ENCODE measurements around the gene GPR157.

The GPR157 gene

GRCh38 chr1:9101510-9102146 is 27.3 kb downstream of the GPR157 start:
- no peaks in the 10 kb centered on the region for H4K20me1 ChIP-seq (ENCODE audit: insufficient read depth, low read length)
- no peaks in the 10 kb centered on the region for H3K9me3 ChIP-seq (ENCODE audit: insufficient read depth, low read length, severe bottlenecking)
- no peak overlapping the region for H3K4me2 ChIP-seq (ENCODE audit: insufficient read depth, low read length)
- peak; percentile 40 for DNase-seq
- no peaks in the 10 kb centered on the region for H3K79me2 ChIP-seq (ENCODE audit: insufficient read depth, low read length)
- H3K4me3 ChIP-seq (ENCODE audit: low read depth in 1 of 2, low read length in 2 of 2): no peak overlapping the region
- no peak overlapping the region for H3K9ac ChIP-seq (ENCODE audit: low read depth, low read length)
- H2AFZ ChIP-seq (ENCODE audit: low read depth, low read length): no peak overlapping the region
- H3K27ac ChIP-seq (ENCODE audit: low read length): no peak overlapping the region
- no peaks in the 10 kb centered on the region for H3K4me1 ChIP-seq (ENCODE audit: insufficient read depth, low read length)
- TF ChIP-seq CTCF (IDR thresholded peaks at IDR 0.05; ENCODE audit: borderline replicate concordance, extremely low read depth, low read length, poor library complexity, severe bottlenecking) (peak; percentile 62), EZH2 (IDR thresholded peaks at IDR 0.05; ENCODE audit: borderline replicate concordance, low read depth, low read length, severe bottlenecking) (no peak)
- ATAC-seq (ENCODE audit: insufficient read depth, low read depth): peak; percentile 76; the same call in 2 of the 3 replicates
- 0 out of 2 replicates have a peak, but pooled peaks cover 5% of the 10 kb centered on the region for H3K36me3 ChIP-seq (ENCODE audit: insufficient read depth, low read length)
- H3K27me3 ChIP-seq (ENCODE audit: insufficient read depth, low read length, poor library complexity): no peaks in the 10 kb centered on the region

GRCh38 chr1:9100471-9101043 is 28.3 kb downstream of the GPR157 start:
- no peak for ATAC-seq (ENCODE audit: insufficient read depth, low read depth)
- Histone ChIP-seq H3K36me3 (ENCODE audit: insufficient read depth, low read length) (0 out of 2 replicates have a peak, but pooled peaks cover 5% of the 10 kb centered on the region), H3K27ac (ENCODE audit: low read length) (no peak overlapping the region), H3K9me3 (ENCODE audit: insufficient read depth, low read length, severe bottlenecking) (no peaks in the 10 kb centered on the region), H3K79me2 (ENCODE audit: insufficient read depth, low read length) (no peaks in the 10 kb centered on the region), H3K4me2 (ENCODE audit: insufficient read depth, low read length) (no peak overlapping the region), H2AFZ (ENCODE audit: low read depth, low read length) (no peak overlapping the region), H4K20me1 (ENCODE audit: insufficient read depth, low read length) (no peaks in the 10 kb centered on the region), H3K9ac (ENCODE audit: low read depth, low read length) (no peak overlapping the region), H3K4me1 (ENCODE audit: insufficient read depth, low read length) (no peaks in the 10 kb centered on the region), H3K4me3 (ENCODE audit: low read depth in 1 of 2, low read length in 2 of 2) (no peak overlapping the region), H3K27me3 (ENCODE audit: insufficient read depth, low read length, poor library complexity) (no peaks in the 10 kb centered on the region)
- TF ChIP-seq CTCF (IDR thresholded peaks at IDR 0.05; ENCODE audit: borderline replicate concordance, extremely low read depth, low read length, poor library complexity, severe bottlenecking): no peak
- TF ChIP-seq EZH2 (IDR thresholded peaks at IDR 0.05; ENCODE audit: borderline replicate concordance, low read depth, low read length, severe bottlenecking): no peak
- no peak for DNase-seq

GRCh38 chr1:9099555-9099954 is 29.3 kb downstream of the GPR157 start:
- H3K9ac ChIP-seq (ENCODE audit: low read depth, low read length): no peak overlapping the region
- H3K36me3 ChIP-seq (ENCODE audit: insufficient read depth, low read length): 0 out of 2 replicates have a peak, but pooled peaks cover 5% of the 10 kb centered on the region
- no peaks in the 10 kb centered on the region for H3K79me2 ChIP-seq (ENCODE audit: insufficient read depth, low read length)
- H3K4me1 ChIP-seq (ENCODE audit: insufficient read depth, low read length): no peaks in the 10 kb centered on the region
- no peak overlapping the region for H2AFZ ChIP-seq (ENCODE audit: low read depth, low read length)
- no peaks in the 10 kb centered on the region for H3K9me3 ChIP-seq (ENCODE audit: insufficient read depth, low read length, severe bottlenecking)
- H3K4me2 ChIP-seq (ENCODE audit: insufficient read depth, low read length): no peak overlapping the region
- no peak overlapping the region for H3K4me3 ChIP-seq (ENCODE audit: low read depth in 1 of 2, low read length in 2 of 2)
- no peaks in the 10 kb centered on the region for H3K27me3 ChIP-seq (ENCODE audit: insufficient read depth, low read length, poor library complexity)
- ATAC-seq (ENCODE audit: insufficient read depth, low read depth): no peak
- no peak for TF ChIP-seq CTCF (IDR thresholded peaks at IDR 0.05; ENCODE audit: borderline replicate concordance, extremely low read depth, low read length, poor library complexity, severe bottlenecking)
- no peak for TF ChIP-seq EZH2 (IDR thresholded peaks at IDR 0.05; ENCODE audit: borderline replicate concordance, low read depth, low read length, severe bottlenecking)
- no peaks in the 10 kb centered on the region for H4K20me1 ChIP-seq (ENCODE audit: insufficient read depth, low read length)
- no peak overlapping the region for H3K27ac ChIP-seq (ENCODE audit: low read length)
- DNase-seq: no peak

Measured in DND-41 (cell line).